ENCODE measurements around the gene NTRK2. TPM values are rescaled to one million over a fixed set of nuclear protein-coding genes. Genes with fewer than 3 reads are reported as not detected.

Gene NTRK2
- total RNA-seq, 1 experiment from 2014 or later, result 0.06 TPM

- Histone ChIP-seq H3K9me3 (ENCODE audit: low read depth, low read length, poor library complexity, severe bottlenecking) (no peaks in the 10 kb centered on the region), H3K4me3 (ENCODE audit: low read depth, low read length, poor library complexity, severe bottlenecking) (no peak overlapping the region), H3K27me3 (replicated peaks; ENCODE audit: insufficient read depth, low read depth, low read length, poor library complexity) (no peaks in the 10 kb centered on the region), H3K36me3 (ENCODE audit: insufficient read depth, low read length, poor library complexity, severe bottlenecking) (no peaks in the 10 kb centered on the region), H3K4me1 (ENCODE audit: insufficient read depth, low read length, poor library complexity, severe bottlenecking) (no peaks in the 10 kb centered on the region), H3K27ac (ENCODE audit: low read depth, low read length, poor library complexity, severe bottlenecking) (no peak overlapping the region)
- intact Hi-C loops (cut with micrococcal nuclease; ENCODE audit: unreplicated experiment), result no loop called here
- no peak for TF ChIP-seq CTCF (conservative IDR thresholded peaks at IDR 0.05; ENCODE audit: low read depth, low read length)
- no peak for TF ChIP-seq EZH2 (IDR thresholded peaks at IDR 0.05; ENCODE audit: borderline replicate concordance, low read depth, low read length, poor library complexity, severe bottlenecking)
- POLR2A ChIA-PET (ENCODE audit: low non-redundant PET), result no interaction called here
- no TSS peak for BruUV-seq (replicated peaks)
- CTCF ChIA-PET, result no interaction called here
- DNase-seq (ENCODE audit: low spot score), result no peak
These were observed 157.8 kb downstream of the NTRK2 start for GRCh38 chr9:84827216-84827765.

- no peaks in the 10 kb centered on the region for H3K36me3 ChIP-seq (ENCODE audit: insufficient read depth, low read length, poor library complexity, severe bottlenecking)
- no peaks in the 10 kb centered on the region for H3K4me1 ChIP-seq (ENCODE audit: insufficient read depth, low read length, poor library complexity, severe bottlenecking)
- H3K27me3 ChIP-seq (replicated peaks; ENCODE audit: insufficient read depth, low read depth, low read length, poor library complexity), result no peaks in the 10 kb centered on the region
- DNase-seq (ENCODE audit: low spot score), result no peak
- intact Hi-C loops (cut with micrococcal nuclease; ENCODE audit: unreplicated experiment), result no loop called here
- BruUV-seq (replicated peaks), result no TSS peak
- no peaks in the 10 kb centered on the region for H3K9me3 ChIP-seq (ENCODE audit: low read depth, low read length, poor library complexity, severe bottlenecking)
- ChIA-PET CTCF (no interaction called here), POLR2A (ENCODE audit: low non-redundant PET) (no interaction called here)
- H3K27ac ChIP-seq (ENCODE audit: low read depth, low read length, poor library complexity, severe bottlenecking), result no peak overlapping the region
- no peak for TF ChIP-seq EZH2 (IDR thresholded peaks at IDR 0.05; ENCODE audit: borderline replicate concordance, low read depth, low read length, poor library complexity, severe bottlenecking)
- no peak for TF ChIP-seq CTCF (conservative IDR thresholded peaks at IDR 0.05; ENCODE audit: low read depth, low read length)
- no peak overlapping the region for H3K4me3 ChIP-seq (ENCODE audit: low read depth, low read length, poor library complexity, severe bottlenecking)
These were observed 158.5 kb downstream of the NTRK2 start for GRCh38 chr9:84828046-84828445.

- Histone ChIP-seq H3K27ac (ENCODE audit: low read depth, low read length, poor library complexity, severe bottlenecking) (no peak overlapping the region), H3K9me3 (ENCODE audit: low read depth, low read length, poor library complexity, severe bottlenecking) (no peaks in the 10 kb centered on the region), H3K36me3 (ENCODE audit: insufficient read depth, low read length, poor library complexity, severe bottlenecking) (no peaks in the 10 kb centered on the region), H3K4me1 (ENCODE audit: insufficient read depth, low read length, poor library complexity, severe bottlenecking) (no peaks in the 10 kb centered on the region), H3K27me3 (replicated peaks; ENCODE audit: insufficient read depth, low read depth, low read length, poor library complexity) (no peaks in the 10 kb centered on the region), H3K4me3 (ENCODE audit: low read depth, low read length, poor library complexity, severe bottlenecking) (no peak overlapping the region)
- intact Hi-C loops (cut with micrococcal nuclease; ENCODE audit: unreplicated experiment), result no loop called here
- TF ChIP-seq EZH2 (IDR thresholded peaks at IDR 0.05; ENCODE audit: borderline replicate concordance, low read depth, low read length, poor library complexity, severe bottlenecking) (no peak), CTCF (conservative IDR thresholded peaks at IDR 0.05; ENCODE audit: low read depth, low read length) (no peak)
- ChIA-PET POLR2A (ENCODE audit: low non-redundant PET) (no interaction called here), CTCF (no interaction called here)
- no TSS peak for BruUV-seq (replicated peaks)
- DNase-seq (ENCODE audit: low spot score), result no peak
These were observed 159.9 kb downstream of the NTRK2 start for GRCh38 chr9:84829471-84829870.

Data from A673 (cell line).